ENCODE results near the gene LINC01488.

DNA sequence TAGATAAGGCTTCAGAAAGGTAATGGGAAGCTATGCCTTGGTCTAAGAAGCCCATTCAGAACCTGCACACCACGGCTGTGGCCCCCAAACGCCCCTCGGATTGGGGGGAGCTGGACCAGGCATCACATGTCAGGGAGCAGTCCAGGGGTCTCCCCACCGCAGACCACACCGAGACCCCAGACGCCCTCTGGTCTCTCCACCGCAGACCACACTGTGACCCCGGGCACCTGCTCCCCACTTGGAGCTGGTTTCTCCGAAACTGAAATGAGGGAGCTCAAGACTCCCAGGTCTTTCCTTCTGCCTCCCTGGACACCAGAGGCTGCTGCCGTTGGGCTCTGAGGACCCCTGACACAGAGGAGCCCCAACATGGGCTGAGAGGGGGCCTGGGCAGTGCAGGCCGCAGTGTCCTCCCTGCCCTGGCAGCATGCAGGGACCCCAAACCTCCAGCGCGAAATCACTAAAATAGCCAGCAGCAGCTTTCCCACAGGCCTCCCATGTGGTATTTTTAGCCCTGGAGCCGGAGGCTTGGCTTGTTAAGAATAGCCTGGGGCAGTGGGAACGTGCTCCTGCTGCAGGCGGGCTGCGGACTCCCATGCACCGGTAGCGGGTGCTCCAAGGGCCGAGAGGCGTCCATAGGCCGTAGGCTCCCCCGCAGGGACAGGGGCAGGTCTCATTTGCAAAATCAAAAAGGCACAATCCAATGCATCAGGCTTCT, 7.7 kb downstream of the LINC01488 start:
- TF ChIP-seq, protein P1, sequence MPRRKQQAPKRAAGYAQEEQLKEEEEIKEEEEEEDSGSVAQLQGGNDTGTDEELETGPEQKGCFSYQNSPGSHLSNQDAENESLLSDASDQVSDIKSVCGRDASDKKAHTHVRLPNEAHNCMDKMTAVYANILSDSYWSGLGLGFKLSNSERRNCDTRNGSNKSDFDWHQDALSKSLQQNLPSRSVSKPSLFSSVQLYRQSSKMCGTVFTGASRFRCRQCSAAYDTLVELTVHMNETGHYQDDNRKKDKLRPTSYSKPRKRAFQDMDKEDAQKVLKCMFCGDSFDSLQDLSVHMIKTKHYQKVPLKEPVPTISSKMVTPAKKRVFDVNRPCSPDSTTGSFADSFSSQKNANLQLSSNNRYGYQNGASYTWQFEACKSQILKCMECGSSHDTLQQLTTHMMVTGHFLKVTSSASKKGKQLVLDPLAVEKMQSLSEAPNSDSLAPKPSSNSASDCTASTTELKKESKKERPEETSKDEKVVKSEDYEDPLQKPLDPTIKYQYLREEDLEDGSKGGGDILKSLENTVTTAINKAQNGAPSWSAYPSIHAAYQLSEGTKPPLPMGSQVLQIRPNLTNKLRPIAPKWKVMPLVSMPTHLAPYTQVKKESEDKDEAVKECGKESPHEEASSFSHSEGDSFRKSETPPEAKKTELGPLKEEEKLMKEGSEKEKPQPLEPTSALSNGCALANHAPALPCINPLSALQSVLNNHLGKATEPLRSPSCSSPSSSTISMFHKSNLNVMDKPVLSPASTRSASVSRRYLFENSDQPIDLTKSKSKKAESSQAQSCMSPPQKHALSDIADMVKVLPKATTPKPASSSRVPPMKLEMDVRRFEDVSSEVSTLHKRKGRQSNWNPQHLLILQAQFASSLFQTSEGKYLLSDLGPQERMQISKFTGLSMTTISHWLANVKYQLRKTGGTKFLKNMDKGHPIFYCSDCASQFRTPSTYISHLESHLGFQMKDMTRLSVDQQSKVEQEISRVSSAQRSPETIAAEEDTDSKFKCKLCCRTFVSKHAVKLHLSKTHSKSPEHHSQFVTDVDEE (CRISPR knock-in tag; IDR thresholded peaks at IDR 0.05): no peak
- TF ChIP-seq ZFP3 (CRISPR knock-in tag; IDR thresholded peaks at IDR 0.05) (no peak), ARNTL (CRISPR knock-in tag; IDR thresholded peaks at IDR 0.05; ENCODE audit: borderline replicate concordance, low read depth) (no peak), ZFP30 (CRISPR knock-in tag; IDR thresholded peaks at IDR 0.05) (no peak), ZNF8 (CRISPR knock-in tag; IDR thresholded peaks at IDR 0.05) (no peak), ZNF70 (CRISPR knock-in tag; IDR thresholded peaks at IDR 0.05) (no peak), RARB (CRISPR knock-in tag; IDR thresholded peaks at IDR 0.05) (no peak), GLIS3 (CRISPR knock-in tag; IDR thresholded peaks at IDR 0.05) (no peak), ESRRG (CRISPR knock-in tag; IDR thresholded peaks at IDR 0.05) (no peak), OSR1 (CRISPR knock-in tag; IDR thresholded peaks at IDR 0.05) (no peak), ZC3H10 (CRISPR knock-in tag; IDR thresholded peaks at IDR 0.05) (no peak), ZNF565 (CRISPR knock-in tag; conservative IDR thresholded peaks at IDR 0.05; ENCODE audit: low read depth) (no peak)
- TF ChIP-seq, protein P2, sequence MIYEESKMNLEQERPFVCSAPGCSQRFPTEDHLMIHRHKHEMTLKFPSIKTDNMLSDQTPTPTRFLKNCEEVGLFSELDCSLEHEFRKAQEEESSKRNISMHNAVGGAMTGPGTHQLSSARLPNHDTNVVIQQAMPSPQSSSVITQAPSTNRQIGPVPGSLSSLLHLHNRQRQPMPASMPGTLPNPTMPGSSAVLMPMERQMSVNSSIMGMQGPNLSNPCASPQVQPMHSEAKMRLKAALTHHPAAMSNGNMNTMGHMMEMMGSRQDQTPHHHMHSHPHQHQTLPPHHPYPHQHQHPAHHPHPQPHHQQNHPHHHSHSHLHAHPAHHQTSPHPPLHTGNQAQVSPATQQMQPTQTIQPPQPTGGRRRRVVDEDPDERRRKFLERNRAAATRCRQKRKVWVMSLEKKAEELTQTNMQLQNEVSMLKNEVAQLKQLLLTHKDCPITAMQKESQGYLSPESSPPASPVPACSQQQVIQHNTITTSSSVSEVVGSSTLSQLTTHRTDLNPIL (CRISPR knock-in tag; IDR thresholded peaks at IDR 0.05; ENCODE audit: low read depth): no peak
- TF ChIP-seq, protein P3, sequence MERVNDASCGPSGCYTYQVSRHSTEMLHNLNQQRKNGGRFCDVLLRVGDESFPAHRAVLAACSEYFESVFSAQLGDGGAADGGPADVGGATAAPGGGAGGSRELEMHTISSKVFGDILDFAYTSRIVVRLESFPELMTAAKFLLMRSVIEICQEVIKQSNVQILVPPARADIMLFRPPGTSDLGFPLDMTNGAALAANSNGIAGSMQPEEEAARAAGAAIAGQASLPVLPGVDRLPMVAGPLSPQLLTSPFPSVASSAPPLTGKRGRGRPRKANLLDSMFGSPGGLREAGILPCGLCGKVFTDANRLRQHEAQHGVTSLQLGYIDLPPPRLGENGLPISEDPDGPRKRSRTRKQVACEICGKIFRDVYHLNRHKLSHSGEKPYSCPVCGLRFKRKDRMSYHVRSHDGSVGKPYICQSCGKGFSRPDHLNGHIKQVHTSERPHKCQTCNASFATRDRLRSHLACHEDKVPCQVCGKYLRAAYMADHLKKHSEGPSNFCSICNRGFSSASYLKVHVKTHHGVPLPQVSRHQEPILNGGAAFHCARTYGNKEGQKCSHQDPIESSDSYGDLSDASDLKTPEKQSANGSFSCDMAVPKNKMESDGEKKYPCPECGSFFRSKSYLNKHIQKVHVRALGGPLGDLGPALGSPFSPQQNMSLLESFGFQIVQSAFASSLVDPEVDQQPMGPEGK (CRISPR knock-in tag; IDR thresholded peaks at IDR 0.05; ENCODE audit: borderline replicate concordance): no peak
